Astrocyte of the hippocampus (primary cell): ENCODE data around the gene SOCS3.
"Not testable (repeated sequence)": the region's sequence is repeated elsewhere in the genome, so short reads cannot be mapped to it uniquely, and the experiment has no call there.

Experiments used
- DNase-seq: peaks from one replicate; pipeline ENCODE4 v3.0.0; 2011; ENCODE audit warnings: low read depth, low spot score

Gene SOCS3

GRCh38 chr17:78309659-78310255 is 50.1 kb downstream of the SOCS3 start:
- DNase-seq = not testable (repeated sequence)

GRCh38 chr17:78307887-78308638 is 51.8 kb downstream of the SOCS3 start:
- no peak for DNase-seq

GRCh38 chr17:78306913-78307312 is 53.0 kb downstream of the SOCS3 start:
- no peak for DNase-seq
